HG03159 (cell line): Measurements from ENCODE around the gene ENTPD7.

Experiments
- ATAC-seq: cut with Tn5 transposase; IDR thresholded peaks from one replicate; pipeline ENCODE4 v1.9.1; 2021; ENCODE audit warnings: mild to moderate bottlenecking, moderate library complexity; ENCODE audit not compliant: unreplicated experiment

Gene ENTPD7

GRCh38 chr10:99633832-99634231, 25.5 kb upstream of the ENTPD7 start:
- ATAC-seq, result no peak

- no peak for ATAC-seq
Measured at GRCh38 chr10:99647601-99648151, 11.6 kb upstream of the ENTPD7 start.

- no peak for ATAC-seq
Measured at GRCh38 chr10:99648717-99649116, 10.6 kb upstream of the ENTPD7 start.

- ATAC-seq, result no peak
Measured at GRCh38 chr10:99652800-99653390, 6.4 kb upstream of the ENTPD7 start.

- ATAC-seq, result no peak
Measured at GRCh38 chr10:99654390-99655175, 4.7 kb upstream of the ENTPD7 start.

GRCh38 chr10:99656199-99657064, 2.9 kb upstream of the ENTPD7 start:
- no peak for ATAC-seq

GRCh38 chr10:99658622-99659030, 683 bp upstream of the ENTPD7 start:
- no peak for ATAC-seq

GRCh38 chr10:99659868-99660366, 608 bp downstream of the ENTPD7 start:
- no peak for ATAC-seq

- no peak for ATAC-seq
Measured at GRCh38 chr10:99660662-99661376, 1.5 kb downstream of the ENTPD7 start.

GRCh38 chr10:99661377-99661763, 2.1 kb downstream of the ENTPD7 start:
- ATAC-seq, result no peak

- ATAC-seq, result no peak
Measured at GRCh38 chr10:99665304-99665703, 6.0 kb downstream of the ENTPD7 start.

- no peak for ATAC-seq
Measured at GRCh38 chr10:99667108-99667751, 7.9 kb downstream of the ENTPD7 start.

- no peak for ATAC-seq
Measured at GRCh38 chr10:99671386-99671785, 12.1 kb downstream of the ENTPD7 start.

GRCh38 chr10:99672884-99673283, 13.6 kb downstream of the ENTPD7 start:
- no peak for ATAC-seq

- ATAC-seq, result no peak
Measured at GRCh38 chr10:99673492-99673891, 14.2 kb downstream of the ENTPD7 start.

- ATAC-seq, result no peak
Measured at GRCh38 chr10:99674762-99675161, 15.5 kb downstream of the ENTPD7 start.

GRCh38 chr10:99676426-99676825, 17.1 kb downstream of the ENTPD7 start:
- no peak for ATAC-seq

GRCh38 chr10:99676895-99677294, 17.6 kb downstream of the ENTPD7 start:
- no peak for ATAC-seq

- ATAC-seq, result no peak
Measured at GRCh38 chr10:99678921-99679320, 19.6 kb downstream of the ENTPD7 start.

- ATAC-seq, result no peak
Measured at GRCh38 chr10:99681553-99681952, 22.2 kb downstream of the ENTPD7 start.
